GM19025 (cell line): Measurements from ENCODE around the gene KLF11.
"Not testable (repeated sequence)": the region's sequence is repeated elsewhere in the genome, so short reads cannot be mapped to it uniquely, and the experiment has no call there.

Experiments used
- ATAC-seq: cut with Tn5 transposase; IDR thresholded peaks from one replicate; pipeline ENCODE4 v1.9.1; 2021; ENCODE audit warnings: mild to moderate bottlenecking, low read depth, moderate library complexity; ENCODE audit not compliant: unreplicated experiment

KLF11 gene

GRCh38 chr2:10009271-10009810 lies 34.0 kb upstream of the KLF11 start:
- no peak for ATAC-seq

- ATAC-seq: no peak
Observed at GRCh38 chr2:10009811-10010781, 33.3 kb upstream of the KLF11 start.

GRCh38 chr2:10010861-10011605 lies 32.3 kb upstream of the KLF11 start:
- ATAC-seq: not testable (repeated sequence)

- not testable (repeated sequence) for ATAC-seq
Observed at GRCh38 chr2:10011606-10012325, 31.6 kb upstream of the KLF11 start.

GRCh38 chr2:10012366-10012962 lies 30.9 kb upstream of the KLF11 start:
- ATAC-seq: not testable (repeated sequence)

- no peak for ATAC-seq
Observed at GRCh38 chr2:10012963-10013461, 30.3 kb upstream of the KLF11 start.

- ATAC-seq: not testable (repeated sequence)
Observed at GRCh38 chr2:10013651-10014417, 29.5 kb upstream of the KLF11 start.

- no peak for ATAC-seq
Observed at GRCh38 chr2:10014418-10015190, 28.7 kb upstream of the KLF11 start.

GRCh38 chr2:10015376-10015989 lies 27.9 kb upstream of the KLF11 start:
- ATAC-seq: not testable (repeated sequence)

- ATAC-seq: no peak
Observed at GRCh38 chr2:10016001-10016801, 27.1 kb upstream of the KLF11 start.

GRCh38 chr2:10016802-10017258 lies 26.5 kb upstream of the KLF11 start:
- no peak for ATAC-seq

- no peak for ATAC-seq
Observed at GRCh38 chr2:10017313-10017941, 25.9 kb upstream of the KLF11 start.

GRCh38 chr2:10019174-10019573 lies 24.2 kb upstream of the KLF11 start:
- ATAC-seq: no peak

GRCh38 chr2:10019602-10020400 lies 23.5 kb upstream of the KLF11 start:
- ATAC-seq: no peak

- no peak for ATAC-seq
Observed at GRCh38 chr2:10022041-10022421, 21.3 kb upstream of the KLF11 start.

- ATAC-seq: no peak
Observed at GRCh38 chr2:10022445-10022844, 20.9 kb upstream of the KLF11 start.
